HepG2 (cell line): Measurements from ENCODE around the gene KCNG4. TPM values are rescaled to one million over a fixed set of nuclear protein-coding genes. Genes with fewer than 3 reads are reported as not detected.

Experiments
- ATAC-seq: fragments of 200-7000 bp; cut with Tn5 transposase; 3 replicates; pipeline ENCODE4 v1.9.1; 2020; ENCODE audit warnings: mild to moderate bottlenecking, moderate library complexity
- Bru-seq: library from RNA; stranded (reverse); fragments of 400-500 nt; gene quantifications from one replicate; lab custom pipeline; 2021; lab: Mats Ljungman, UMichigan
- BruChase-seq, 2 experiments: library from RNA; stranded (reverse); fragments of 400-500 nt; gene quantifications; one replicate each; lab custom pipeline; 2021; lab: Mats Ljungman, UMichigan
- BruUV-seq: library from RNA; stranded (reverse); fragments of 400-500 nt; replicated peaks from 2 replicates; lab custom pipeline; 2021; lab: Mats Ljungman, UMichigan
- CTCF ChIA-PET: fragments of 300-600 bp; formaldehyde crosslinking; extraction: SDS; loops from one replicate; lab custom pipeline; 2021; ENCODE audit warnings: low total read pairs, inconsistent platforms, low intra/inter-chr PET ratio; lab: Yijun Ruan, JAX
- POLR2A ChIA-PET: fragments of 350-600 bp; sonication (Branson Sonifier 250); formaldehyde crosslinking; loops from one replicate; lab custom pipeline; 2020; ENCODE audit warnings: antibody characterized with exemption, inconsistent platforms; lab: Yijun Ruan, JAX
- DNase-seq: peaks from one replicate; pipeline ENCODE4 v3.0.0-alpha.2; 2015; ENCODE audit warnings: low spot score
- FAIRE-seq: peaks from 3 replicates; lab custom pipeline; 2011; peaks lifted over from hg19 to GRCh38; lab: Jason Lieb, UNC
- H2AFZ ChIP-seq: one replicate; pipeline ENCODE4 v1.6.1; 2011; ENCODE audit warnings: low read length, inconsistent platforms
- H3K27ac ChIP-seq: fragments of 300-600 bp; 3 replicates; pipeline ENCODE4 v1.8.0; 2011; ENCODE audit warnings: mixed run types, mild to moderate bottlenecking, mixed read lengths, low read length, inconsistent platforms; ENCODE audit not compliant: insufficient read depth; ENCODE audit errors: extremely low read length
- H3K27me3 ChIP-seq, 2 experiments: fragments of 200-600 bp in 1 of 2; 2 replicates in 1 of 2; 3 replicates in 1 of 2; pipeline versions ENCODE4 v1.6.0 to v1.8.0; 2011; ENCODE audit warnings: low read length in 2 of 2, mild to moderate bottlenecking in 2 of 2, moderate library complexity in 2 of 2, inconsistent platforms in 1 of 2; ENCODE audit not compliant: insufficient read depth in 2 of 2, control insufficient read depth in 1 of 2
- H3K36me3 ChIP-seq, 2 experiments: fragments of 200-600 bp in 1 of 2; replicated peaks in 1 of 2; 2 replicates in 1 of 2; 3 replicates in 1 of 2; pipeline versions ENCODE4 v1.5.1 to v1.8.0; 2011; ENCODE audit warnings: low read length in 2 of 2, inconsistent platforms in 1 of 2; ENCODE audit not compliant: insufficient read depth in 2 of 2, control insufficient read depth in 1 of 2
- H3K4me1 ChIP-seq: 2 replicates; pipeline ENCODE4 v1.5.1; 2012; ENCODE audit warnings: low read length, inconsistent platforms; ENCODE audit not compliant: insufficient read depth
- H3K4me2 ChIP-seq: 2 replicates; pipeline ENCODE4 v1.6.0; 2011; ENCODE audit warnings: low read depth, low read length, inconsistent platforms
- H3K4me3 ChIP-seq, 3 experiments: fragments of 200-600 bp in 1 of 3; sonication (generic), shearing (Covaris generic) in 1 of 3; replicated peaks in 1 of 3; 2 replicates each; pipeline ENCODE4 v1.5.1; 2011 to 2016; ENCODE audit warnings: low read length in 3 of 3, inconsistent platforms in 2 of 3, low read depth in 2 of 3, mild to moderate bottlenecking in 2 of 3, control low read depth in 1 of 3, mixed read lengths in 1 of 3; ENCODE audit not compliant: insufficient read depth in 1 of 3
- H3K79me2 ChIP-seq: one replicate; pipeline ENCODE4 v1.6.1; 2011; ENCODE audit warnings: low read length, inconsistent platforms; ENCODE audit not compliant: insufficient read depth
- H3K9ac ChIP-seq: 2 replicates; pipeline ENCODE4 v1.6.0; 2011; ENCODE audit warnings: mild to moderate bottlenecking, low read depth, low read length, inconsistent platforms; ENCODE audit not compliant: insufficient read depth
- H3K9me3 ChIP-seq: 2 replicates; pipeline ENCODE4 v1.5.1; 2012; ENCODE audit warnings: mild to moderate bottlenecking, low read length
- H4K20me1 ChIP-seq: 2 replicates; pipeline ENCODE4 v1.6.0; 2011; ENCODE audit warnings: inconsistent platforms, mild to moderate bottlenecking, low read length, moderate library complexity; ENCODE audit not compliant: insufficient read depth
- ZNF263 ChIP-seq: sonication (generic); formaldehyde crosslinking; IDR thresholded peaks from 2 replicates; pipeline ENCODE4 v1.4.0; 2020; ENCODE audit warnings: missing genetic modification reagents
- WGBS: methylation state at CpG from one replicate; pipeline ENCODE4 v1.1.6; 2017; ENCODE audit warnings: low lambda C conversion rate; 5-methylcytosine and 5-hydroxymethylcytosine counted together
- in situ Hi-C: cut with HindIII; loops from 2 replicates; pipeline ENCODE4 v1.10.0; 2017; ENCODE audit warnings: low pct_unique_long_range_greater_than_20kb; ENCODE audit not compliant: extremely low pct_ligation_motif_present
- intact Hi-C: fragments of 100-400 bp; cut with micrococcal nuclease; formaldehyde crosslinking; loops from one replicate; pipeline ENCODE4 v1.10.0; 2022; ENCODE audit not compliant: unreplicated experiment
- long read RNA-seq, 2 experiments: library from RNA in 1 of 2; library from polyadenylated mRNA in 1 of 2; stranded (forward) in 1 of 2; unstranded in 1 of 2; transcript quantifications; one replicate each; pipeline ENCODE4 v2.0.0, GENCODE V29; 2019 to 2022
- polyA minus RNA-seq, 3 experiments: library from RNA; depleted of rRNA, polyadenylated mRNA; stranded (reverse); fragments of >200 nt; gene quantifications; 2 replicates each; pipeline ENCODE4 v1.2.3, GENCODE V29; 2011; ENCODE audit warnings: low replicate concordance in 1 of 3
- polyA plus RNA-seq, 8 experiments: library from polyadenylated mRNA; depleted of rRNA in 3 of 8; stranded (reverse) in 7 of 8; unstranded in 1 of 8; fragments of >200 nt; fragmentation: Illumina TruSeq in 4 of 8; extraction: Trizol in 4 of 8; gene quantifications; 2 replicates each; pipeline versions ENCODE4 v1.2.1 to v1.2.3, GENCODE V29; 2011 to 2016; ENCODE audit warnings: low read depth in 4 of 8, missing spikeins in 1 of 8, mixed read lengths in 1 of 8; ENCODE audit not compliant: insufficient read depth in 1 of 8
- total RNA-seq, 5 experiments: library from RNA; depleted of rRNA; stranded (reverse); fragments of >200 nt; fragmentation: Illumina TruSeq; extraction: Trizol; gene quantifications; 2 replicates each; pipeline ENCODE4 v1.2.3, GENCODE V29; 2016; ENCODE audit warnings: low read depth in 1 of 5
- TF ChIP-seq, protein P1 (sequence below): sonication (generic); formaldehyde crosslinking; IDR thresholded peaks from 2 replicates; pipeline ENCODE4 v1.5.0; 2020; ENCODE audit warnings: mild to moderate bottlenecking, low read depth, missing genetic modification reagents, borderline replicate concordance

The KCNG4 gene, protein sequence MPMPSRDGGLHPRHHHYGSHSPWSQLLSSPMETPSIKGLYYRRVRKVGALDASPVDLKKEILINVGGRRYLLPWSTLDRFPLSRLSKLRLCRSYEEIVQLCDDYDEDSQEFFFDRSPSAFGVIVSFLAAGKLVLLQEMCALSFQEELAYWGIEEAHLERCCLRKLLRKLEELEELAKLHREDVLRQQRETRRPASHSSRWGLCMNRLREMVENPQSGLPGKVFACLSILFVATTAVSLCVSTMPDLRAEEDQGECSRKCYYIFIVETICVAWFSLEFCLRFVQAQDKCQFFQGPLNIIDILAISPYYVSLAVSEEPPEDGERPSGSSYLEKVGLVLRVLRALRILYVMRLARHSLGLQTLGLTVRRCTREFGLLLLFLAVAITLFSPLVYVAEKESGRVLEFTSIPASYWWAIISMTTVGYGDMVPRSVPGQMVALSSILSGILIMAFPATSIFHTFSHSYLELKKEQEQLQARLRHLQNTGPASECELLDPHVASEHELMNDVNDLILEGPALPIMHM
- not detected in 2 replicates for total RNA-seq (2016; rRNA removed; fragmentation: Illumina TruSeq; extraction: Trizol)
- not detected in 2 replicates for total RNA-seq (2016; cell fraction: cytosol; rRNA removed; fragmentation: Illumina TruSeq; extraction: Trizol; ENCODE audit: low read depth)
- total RNA-seq (2016; cell fraction: insoluble cytoplasmic fraction; rRNA removed; fragmentation: Illumina TruSeq; extraction: Trizol): not detected in 2 replicates
- not detected in 2 replicates for total RNA-seq (2016; cell fraction: membrane; rRNA removed; fragmentation: Illumina TruSeq; extraction: Trizol)
- not detected in 2 replicates for total RNA-seq (2016; cell fraction: nucleus; rRNA removed; fragmentation: Illumina TruSeq; extraction: Trizol)
- not detected in 2 replicates for polyA plus RNA-seq (2011; rRNA removed)
- polyA plus RNA-seq (2011; cell fraction: cytosol; rRNA removed): not detected in 2 replicates
- not detected in 2 replicates for polyA plus RNA-seq (2011; cell fraction: nucleus; rRNA removed)
- not detected in 2 replicates for polyA plus RNA-seq (2012)
- not detected in 2 replicates for polyA plus RNA-seq (2016; cell fraction: cytosol; fragmentation: Illumina TruSeq; extraction: Trizol; ENCODE audit: low read depth)
- not detected in 2 replicates for polyA plus RNA-seq (2016; cell fraction: insoluble cytoplasmic fraction; fragmentation: Illumina TruSeq; extraction: Trizol; ENCODE audit: low read depth)
- polyA plus RNA-seq (2016; cell fraction: membrane; fragmentation: Illumina TruSeq; extraction: Trizol; ENCODE audit: low read depth): not detected in 2 replicates
- not detected in 2 replicates for polyA plus RNA-seq (2016; cell fraction: nucleus; fragmentation: Illumina TruSeq; extraction: Trizol; ENCODE audit: insufficient read depth, low read depth)
- polyA minus RNA-seq (2011; rRNA and poly(A)+ RNA removed; ENCODE audit: low replicate concordance): 0.02 TPM in 1 of 2 replicates, not detected in the other
- not detected in 2 replicates for polyA minus RNA-seq (2011; cell fraction: cytosol; rRNA and poly(A)+ RNA removed)
- polyA minus RNA-seq (2011; cell fraction: nucleus; rRNA and poly(A)+ RNA removed): not detected in 2 replicates
- Bru-seq, nascent RNA: not detected
- BruChase-seq, experiment 1, labeled RNA remaining after a 6-hour chase: not detected
- not detected for BruChase-seq, experiment 2, labeled RNA remaining after a 2-hour chase
- long read RNA-seq, experiment 1: 0 reads
- long read RNA-seq, experiment 2: 0 reads

DNA sequence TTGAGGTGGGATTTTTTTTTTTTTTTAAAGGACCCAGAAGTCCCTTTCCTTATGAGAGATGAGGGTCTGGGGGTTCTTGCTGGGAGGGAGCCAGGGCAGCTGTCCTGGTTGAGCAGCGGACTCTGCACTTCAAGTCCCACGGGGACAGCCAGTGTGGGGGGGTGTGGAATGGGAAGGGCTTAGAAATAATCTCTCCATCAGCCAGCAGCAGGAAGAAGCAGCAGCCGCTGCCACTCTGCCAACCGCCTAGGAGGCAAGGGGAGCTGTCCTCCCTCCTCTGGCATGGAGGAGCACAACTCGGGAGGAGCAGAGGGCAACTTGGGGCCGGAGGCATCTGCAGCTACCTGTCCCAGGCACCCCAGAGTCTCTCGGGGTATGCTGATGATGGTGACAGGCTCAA lies at the start of gene KCNG4:
KCNG4 (minus strand) TSS at position 104 of the 400 bp plus-strand sequence. CDS start 2,527 bp downstream, outside the sequence.
- no peaks in the 10 kb centered on the region for H3K9me3 ChIP-seq
- no peaks in the 10 kb centered on the region for H3K79me2 ChIP-seq
- H3K4me2 ChIP-seq: no peak within 1 kb of the TSS
- no peaks in the 10 kb centered on the region for H3K4me1 ChIP-seq
- H3K36me3 ChIP-seq: no peaks in the 10 kb centered on the region
- POLR2A ChIA-PET: no interaction called here
- ATAC-seq (no peak), DNase-seq (no peak)
- 0% methylated on average over 4 of the region's 7 CpGs for WGBS
- H4K20me1 ChIP-seq: no peaks in the 10 kb centered on the region
- intact Hi-C loops: no loop called here
- H3K27me3 ChIP-seq: peaks cover 8 to 62% of the 10 kb centered on the region in 2 experiments
- no peak within 1 kb of the TSS for H3K9ac ChIP-seq
- no peak within 1 kb of the TSS for H2AFZ ChIP-seq
- in situ Hi-C loops: no loop called here
- CTCF ChIA-PET: no interaction called here
- no TSS peak for BruUV-seq
- peak; percentile 51; the same call in 1 of the 2 replicates for TF ChIP-seq ZNF263
- TF ChIP-seq, protein P1, sequence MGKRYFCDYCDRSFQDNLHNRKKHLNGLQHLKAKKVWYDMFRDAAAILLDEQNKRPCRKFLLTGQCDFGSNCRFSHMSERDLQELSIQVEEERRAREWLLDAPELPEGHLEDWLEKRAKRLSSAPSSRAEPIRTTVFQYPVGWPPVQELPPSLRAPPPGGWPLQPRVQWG (CRISPR knock-in tag): no peak
- TF ChIP-seq, all 625 proteins: peak for 1
- Histone ChIP-seq H3K4me3 (no peak within 1 kb of the TSS), H3K27ac (no peak within 1 kb of the TSS)
- no peak for FAIRE-seq
